DMS153 treated with DMSO at 0.1 percent for 48 hours (cell line): ENCODE data around the gene GPC5.
A peak's percentile ranks its signal among the peaks of the same experiment; 100 is the strongest.

Experiments used
- DNase-seq: peaks from one replicate; lab custom pipeline; 2025; ENCODE audit not compliant: unreplicated experiment; lab: John Stamatoyannopoulos, UW

The GPC5 gene

DNA sequence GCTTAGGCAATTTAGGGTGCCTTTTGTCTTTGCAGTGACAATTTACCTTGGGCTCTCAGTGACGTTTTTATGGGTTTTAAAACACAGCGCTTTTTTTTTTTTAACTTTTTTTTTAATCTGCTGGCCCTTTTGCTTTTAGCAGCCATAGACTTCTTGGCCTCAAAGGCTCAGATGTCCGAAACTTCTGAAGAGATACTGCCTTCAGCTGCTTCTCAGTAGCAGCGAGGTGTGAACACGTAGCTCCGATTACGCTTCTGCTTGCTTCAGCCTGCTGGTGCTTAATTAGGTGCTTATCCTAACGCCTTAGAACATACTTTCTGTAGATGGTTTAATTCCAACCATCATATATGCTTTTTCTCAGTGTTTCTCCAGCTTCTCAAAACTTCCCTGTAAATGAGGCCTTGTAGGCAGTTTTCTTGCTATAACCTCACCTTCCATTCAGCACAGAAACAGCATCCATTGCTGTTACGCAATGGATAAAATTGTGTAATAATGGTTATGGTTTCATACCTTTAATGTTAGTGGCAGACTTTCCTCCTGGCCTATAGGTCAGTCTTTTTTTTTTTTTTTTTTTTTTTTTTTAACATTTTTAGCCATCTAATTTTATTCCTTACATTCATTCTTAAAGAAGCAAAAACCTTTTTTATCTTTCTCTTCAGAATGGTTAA is 723.9 kb downstream of the GPC5 start:
- DNase-seq = no peak

DNA sequence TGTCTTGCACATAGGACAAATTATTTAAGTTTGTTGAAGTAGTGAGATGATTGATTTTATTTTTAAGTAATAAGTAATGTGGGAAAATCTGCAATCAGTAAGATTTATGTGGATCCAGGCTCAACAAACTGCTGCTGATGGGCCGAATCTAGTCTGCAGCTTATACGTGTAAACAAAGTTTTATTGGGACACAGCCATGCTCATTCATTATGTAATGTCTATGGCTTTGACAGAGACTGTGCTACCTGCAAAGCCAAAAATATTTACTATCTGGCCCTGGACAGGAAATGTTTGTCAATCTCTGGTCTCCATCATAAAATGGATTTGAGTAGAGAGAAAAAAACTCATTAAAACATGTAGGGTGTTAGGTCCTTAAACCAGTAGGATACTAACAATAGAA is 728.0 kb downstream of the GPC5 start:
- DNase-seq = no peak

DNA sequence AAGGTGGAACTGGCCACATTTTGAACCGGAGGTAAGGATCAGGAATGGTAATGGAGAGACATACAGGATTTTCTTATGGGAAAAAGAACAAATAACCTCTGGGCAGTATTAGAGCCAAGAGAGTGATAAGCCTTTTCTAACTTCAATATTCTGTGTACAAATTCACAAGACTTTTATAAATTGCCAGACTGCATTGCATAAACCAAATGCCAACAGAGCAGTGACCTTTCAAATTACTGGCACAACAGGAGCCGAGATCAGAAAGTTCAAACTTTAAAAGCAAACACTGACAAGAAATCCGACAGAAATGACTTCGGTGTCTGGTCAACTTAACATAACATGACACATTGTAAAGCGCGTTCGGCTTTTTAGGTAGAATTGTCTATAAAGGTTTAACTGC is 737.1 kb downstream of the GPC5 start:
- DNase-seq = no peak

DNA sequence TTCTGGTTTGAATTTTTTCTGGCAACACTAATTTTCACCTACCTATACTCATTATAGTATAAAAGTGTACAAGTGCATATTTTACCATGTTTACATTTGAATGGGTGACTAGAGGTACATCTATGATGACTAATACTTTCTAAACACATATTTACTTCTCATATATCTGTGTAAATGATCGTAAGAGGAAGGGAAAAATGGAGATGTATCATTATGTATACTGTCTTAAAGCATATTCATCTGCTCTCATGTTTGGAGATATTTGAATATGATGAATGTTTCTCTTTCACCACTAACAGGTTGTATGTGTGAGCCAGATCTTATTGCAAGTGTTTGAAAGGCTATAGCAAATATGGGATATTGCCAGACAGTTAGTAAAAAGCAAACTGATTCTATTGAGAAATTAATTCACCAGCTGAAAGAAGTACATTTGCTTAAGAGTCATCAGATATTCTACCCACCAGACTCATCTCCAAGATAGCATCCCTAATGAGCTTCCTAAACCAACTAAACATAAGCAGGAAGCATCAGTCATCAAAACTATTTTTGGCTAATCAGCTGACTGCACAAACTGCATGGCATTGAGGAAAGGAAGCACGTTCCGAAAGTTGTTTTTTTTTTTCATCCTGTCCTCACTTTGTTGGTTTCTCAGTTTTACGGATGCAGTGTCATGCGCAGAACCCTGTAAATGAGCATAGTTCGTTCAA is 738.2 kb downstream of the GPC5 start:
- DNase-seq = no peak

DNA sequence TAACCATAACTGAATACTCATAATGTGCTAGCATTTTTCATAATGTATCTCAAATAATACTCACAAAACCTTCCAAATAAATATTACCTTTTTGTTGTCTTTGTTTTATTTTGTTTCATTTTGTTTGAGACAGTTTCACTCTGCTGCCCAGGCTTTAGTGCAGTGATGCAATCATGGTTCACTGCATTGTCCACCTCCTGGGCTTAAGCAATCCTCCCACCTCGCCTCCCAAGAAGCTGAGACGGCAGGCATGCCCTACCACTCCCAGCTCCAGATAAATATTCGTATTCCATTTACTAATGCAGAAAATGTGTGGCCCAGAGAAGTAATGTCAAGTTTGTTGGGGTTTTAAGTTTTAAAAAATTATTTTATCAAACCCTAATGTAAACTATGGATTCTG is 739.1 kb downstream of the GPC5 start:
- no peak for DNase-seq

DNA sequence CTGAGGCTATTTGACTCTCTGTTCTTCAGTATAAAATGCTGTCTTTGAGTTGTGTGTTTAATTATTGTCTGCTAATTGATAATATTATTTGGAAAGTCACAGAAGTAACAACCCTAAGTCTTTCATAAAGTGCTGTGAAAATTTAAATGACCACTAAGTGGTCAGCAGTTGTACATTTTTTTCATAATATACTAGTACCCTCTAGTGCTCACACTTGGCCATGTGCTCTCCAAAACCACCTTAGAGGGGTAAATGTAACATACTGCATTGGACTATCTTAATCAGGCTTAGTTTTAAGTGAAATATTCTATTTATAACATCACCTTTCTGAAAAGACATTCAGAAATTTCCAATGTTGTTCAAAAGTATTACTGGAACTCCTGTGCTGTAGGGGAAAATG is 745.3 kb downstream of the GPC5 start:
- peak; percentile 2 for DNase-seq

DNA sequence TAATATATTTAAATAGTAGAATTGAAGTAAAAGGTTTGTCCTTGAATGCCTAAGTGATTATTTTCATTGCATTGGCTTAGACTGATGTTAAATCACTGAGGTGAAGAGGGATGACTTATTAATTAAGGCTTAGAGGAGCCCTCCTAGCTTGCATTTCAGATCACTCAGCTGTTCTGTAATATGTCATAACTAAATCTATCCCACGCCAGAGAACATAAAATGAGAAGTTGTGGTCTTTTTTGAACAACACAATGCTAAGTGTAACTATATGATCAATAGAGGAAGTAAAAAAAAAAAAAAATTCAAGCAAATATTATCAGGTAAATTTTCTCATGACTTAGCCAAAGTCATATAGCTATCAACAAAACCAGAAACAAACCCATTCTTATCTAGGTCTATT is 752.2 kb downstream of the GPC5 start:
- no peak for DNase-seq

DNA sequence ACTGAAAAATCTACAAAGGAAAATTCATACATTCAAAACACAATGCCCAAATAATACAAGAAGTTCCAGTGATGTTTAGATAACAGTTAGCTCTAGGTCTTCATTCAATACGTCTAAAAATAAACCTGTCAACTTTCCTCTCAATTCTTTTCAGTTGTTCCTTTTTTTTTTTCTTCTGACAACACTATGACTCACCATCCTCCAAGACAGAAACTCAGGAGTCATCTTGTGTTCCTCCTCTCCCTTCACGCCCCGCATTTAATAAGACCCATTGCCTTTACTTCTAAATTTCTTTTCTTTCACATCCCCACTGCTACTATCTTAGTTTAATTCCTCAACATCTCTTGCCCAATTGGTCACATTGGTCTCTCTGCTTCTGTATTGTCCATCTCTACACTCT is 759.9 kb downstream of the GPC5 start:
- no peak for DNase-seq

DNA sequence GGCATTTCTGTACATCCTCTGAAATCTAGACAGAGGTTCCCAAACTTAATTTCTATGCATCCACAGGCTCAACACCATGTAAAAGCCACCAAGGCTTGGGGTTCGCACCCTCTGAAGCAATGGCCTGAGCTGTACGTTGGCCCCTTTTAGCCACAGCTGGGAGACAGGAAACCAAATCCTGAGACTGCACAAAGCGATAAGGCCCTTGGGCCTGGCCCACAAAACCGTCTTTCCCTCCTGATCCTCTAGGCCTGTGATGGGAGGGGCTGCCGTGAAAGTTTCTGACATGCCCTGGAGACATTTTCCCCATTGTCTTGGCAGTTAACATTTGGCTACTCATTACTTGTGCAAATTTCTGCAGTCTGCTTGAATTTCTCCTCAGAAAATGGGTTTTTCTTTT is 766.4 kb downstream of the GPC5 start:
- no peak for DNase-seq

DNA sequence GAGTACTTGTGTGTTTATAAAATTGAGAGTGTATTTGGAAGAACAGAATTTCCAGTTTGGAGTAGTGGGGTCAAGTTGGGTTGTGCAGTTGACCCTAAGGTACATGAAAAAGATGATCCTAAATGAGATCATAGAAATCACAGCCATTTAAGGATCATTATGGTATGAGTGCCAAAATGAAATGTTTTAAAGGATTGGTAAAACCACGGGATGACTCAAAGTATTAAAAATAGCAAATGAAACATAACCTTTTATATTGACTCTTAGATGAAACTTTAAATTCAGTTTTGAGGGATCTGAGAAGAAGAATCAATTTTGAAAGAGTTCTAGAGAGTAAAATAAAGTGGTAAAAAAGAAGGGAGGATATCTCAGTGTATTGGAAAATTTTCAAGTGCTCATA is 773.8 kb downstream of the GPC5 start:
- no peak for DNase-seq

DNA sequence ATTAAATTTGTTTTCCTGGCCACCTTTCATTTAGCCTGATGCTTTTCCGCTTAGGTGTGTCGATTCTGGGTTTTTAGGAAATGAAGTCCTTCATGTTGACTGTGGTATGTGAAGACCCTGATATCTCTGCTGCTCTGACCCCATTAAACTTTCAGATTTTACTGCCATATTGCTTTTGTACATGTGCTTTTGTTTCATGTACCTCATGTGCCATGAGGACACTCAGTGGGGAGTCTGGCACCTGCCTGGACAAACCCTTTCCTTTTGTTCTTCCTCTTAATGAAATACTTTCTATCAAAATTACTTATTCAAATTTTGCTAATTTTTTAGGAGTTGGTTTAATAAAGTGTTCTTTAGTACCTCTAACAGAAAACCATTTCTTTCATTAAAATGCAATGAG is 774.8 kb downstream of the GPC5 start:
- no peak for DNase-seq

DNA sequence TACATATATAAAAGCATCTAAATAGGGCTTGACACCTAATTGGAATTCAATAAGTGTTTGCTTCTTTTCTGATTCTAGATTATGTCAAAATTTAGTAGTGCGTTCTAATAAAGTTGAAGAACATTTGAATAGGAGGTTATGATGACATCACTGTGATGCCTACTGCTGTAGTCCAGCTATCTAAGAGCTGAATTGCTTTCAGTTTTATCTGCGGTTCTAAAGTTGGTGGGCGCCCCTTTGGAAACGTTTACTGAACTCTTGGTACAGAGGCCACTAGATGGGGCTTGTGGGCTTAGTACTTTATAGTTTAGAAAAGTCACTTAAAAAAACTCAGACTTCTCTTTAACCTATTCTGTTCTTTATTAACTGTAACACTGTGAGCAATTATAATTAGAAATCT is 776.9 kb downstream of the GPC5 start:
- peak; percentile 18 for DNase-seq

DNA sequence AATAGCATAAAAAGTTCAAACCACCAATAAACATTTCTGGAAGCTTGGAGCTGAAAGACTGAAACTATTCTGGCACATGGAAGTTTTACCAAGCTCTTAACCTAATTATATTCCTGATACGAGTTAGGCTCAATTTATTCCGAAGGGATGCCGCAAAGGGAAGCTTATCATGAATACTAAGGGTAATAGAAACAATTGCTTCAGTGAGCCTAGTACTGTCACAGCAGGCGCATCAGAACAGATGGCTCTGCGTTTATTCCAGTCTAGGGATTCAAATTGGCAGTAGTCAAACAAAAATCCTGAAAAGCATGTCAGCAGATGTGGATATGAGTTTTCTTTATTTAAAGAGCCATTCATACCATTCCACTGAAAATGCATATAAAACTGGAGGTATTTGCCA is 779.5 kb downstream of the GPC5 start:
- DNase-seq = no peak

DNA sequence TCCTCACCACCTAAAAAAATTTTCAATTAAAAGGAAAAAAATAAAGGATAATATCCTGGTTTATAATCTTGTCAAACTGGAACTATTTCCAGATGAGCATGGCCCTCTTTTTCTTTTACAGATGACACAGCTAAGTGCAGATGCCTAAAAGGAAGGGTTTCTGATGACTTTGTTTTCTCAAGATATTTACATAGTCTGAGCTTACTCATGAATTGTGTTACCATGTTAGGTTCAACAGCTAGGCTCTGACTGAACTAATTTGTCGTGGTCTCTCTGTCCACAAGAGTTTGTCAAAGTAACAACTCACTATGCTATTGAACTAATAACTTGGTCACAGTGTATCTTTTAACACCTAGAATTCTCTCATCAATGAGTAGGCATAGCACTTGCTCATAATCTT is 780.8 kb downstream of the GPC5 start:
- no peak for DNase-seq

DNA sequence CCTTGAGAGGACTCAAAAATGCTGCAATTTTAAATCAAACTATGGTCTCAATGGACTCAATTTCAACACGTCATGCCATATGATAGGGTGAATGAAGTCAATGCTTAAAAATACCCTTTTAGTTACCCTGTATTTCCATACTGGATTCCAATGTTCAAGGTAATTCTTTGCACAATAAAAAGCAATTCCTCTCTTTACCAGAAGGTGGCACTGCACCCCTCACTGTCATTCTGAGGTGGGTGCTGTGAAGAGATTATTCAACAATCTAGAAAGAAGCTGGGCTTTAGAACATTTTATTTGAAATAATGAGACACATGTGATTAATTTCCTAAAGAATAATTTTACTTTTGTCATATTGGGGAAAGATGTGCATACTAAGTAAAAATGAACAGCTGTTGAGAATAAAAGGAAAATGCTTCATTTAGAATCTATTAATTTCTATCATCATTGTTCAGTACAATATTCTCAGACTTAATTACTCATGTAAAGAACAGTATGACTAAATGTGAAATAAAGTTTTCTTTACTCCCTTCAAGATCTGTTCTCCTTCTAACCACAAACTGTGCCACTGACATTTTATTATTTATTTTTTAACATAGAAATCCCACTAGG is 789.1 kb downstream of the GPC5 start:
- no peak for DNase-seq

DNA sequence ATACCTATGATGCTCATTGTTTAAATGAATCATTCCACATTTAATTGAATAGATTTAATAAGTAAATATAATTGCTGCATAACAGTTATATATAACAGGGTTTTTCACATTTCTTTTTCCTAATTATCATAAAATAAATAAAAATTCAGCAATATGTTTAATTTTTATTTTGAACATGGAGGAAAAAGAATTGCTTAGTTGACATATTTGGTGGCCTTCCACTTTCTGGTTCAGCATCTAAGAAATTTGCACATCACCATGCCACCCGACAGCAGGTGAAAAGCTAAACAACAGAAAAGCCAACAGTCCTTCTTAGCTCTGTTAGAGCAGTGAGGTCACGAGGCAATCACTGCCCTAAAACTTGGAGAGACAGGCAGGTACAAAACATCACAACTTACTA is 790.2 kb downstream of the GPC5 start:
- DNase-seq = no peak

DNA sequence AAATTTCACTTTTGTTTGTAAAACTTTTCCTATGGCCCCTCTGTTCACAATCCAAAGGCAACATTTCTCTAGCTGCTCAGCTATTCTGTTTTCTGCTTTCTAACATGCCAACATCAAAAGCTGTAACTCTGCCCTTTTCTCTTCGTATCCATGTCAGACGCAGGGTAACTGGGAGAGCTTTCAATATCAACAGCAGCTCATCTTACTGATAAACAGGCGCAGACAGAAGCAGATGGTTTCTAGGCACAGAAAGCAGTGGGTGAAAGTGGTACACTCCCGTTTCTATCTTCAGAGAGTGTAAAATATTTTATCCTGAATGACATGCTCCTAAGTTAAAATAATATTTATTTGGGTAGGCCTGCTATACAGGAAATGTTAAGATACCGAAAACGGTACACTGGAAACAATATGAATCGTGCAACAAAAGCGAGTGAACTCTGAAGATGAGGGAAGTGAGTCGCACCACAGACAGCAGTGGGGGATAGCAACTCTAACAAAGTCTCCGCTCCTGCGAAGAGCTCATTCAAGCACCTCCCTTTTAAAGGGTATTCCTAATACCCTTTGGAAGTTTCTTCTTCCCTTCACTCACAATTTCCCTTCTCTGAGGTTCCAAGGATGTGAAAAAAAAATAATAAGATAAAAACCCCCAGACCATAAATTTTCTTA is 798.3 kb downstream of the GPC5 start:
- peak; percentile 60 for DNase-seq

DNA sequence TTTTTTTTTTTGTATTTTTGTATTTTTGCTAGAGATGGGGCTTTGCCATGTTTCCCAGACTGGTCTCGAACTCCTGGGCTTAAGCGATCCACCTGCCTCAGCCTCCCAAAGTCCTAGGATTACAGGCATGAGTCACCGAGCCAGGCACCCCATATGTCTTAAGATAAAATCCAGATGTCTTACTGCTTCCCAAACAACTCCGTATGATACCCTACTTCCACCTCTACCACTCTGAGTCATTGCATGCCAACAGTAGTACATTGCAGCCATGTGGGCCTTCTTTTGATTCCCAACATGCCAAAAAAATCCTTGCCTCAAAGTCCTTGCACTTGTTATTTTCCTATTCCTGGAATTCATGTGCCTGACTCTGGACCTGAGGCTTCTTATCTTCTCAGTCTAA is 799.2 kb downstream of the GPC5 start:
- no peak for DNase-seq

DNA sequence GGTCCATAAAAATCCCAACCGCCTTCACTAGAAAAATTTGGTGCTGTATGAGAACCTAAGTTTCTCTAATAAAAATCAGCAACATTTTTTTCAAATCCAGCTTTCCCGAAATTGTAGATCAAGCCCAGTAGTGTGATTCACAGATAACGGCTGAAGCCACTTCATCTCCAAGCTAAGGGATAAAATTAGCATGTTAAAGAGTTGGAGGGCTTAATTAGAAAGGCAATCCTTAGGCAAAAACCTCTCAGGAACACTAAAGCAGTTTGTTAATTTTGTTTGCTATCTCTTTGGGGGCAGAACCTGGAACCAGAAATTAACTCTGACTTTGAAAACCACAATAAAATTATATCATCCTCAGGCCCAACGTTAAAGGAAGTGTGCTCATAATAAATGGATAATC is 820.2 kb downstream of the GPC5 start:
- no peak for DNase-seq

DNA sequence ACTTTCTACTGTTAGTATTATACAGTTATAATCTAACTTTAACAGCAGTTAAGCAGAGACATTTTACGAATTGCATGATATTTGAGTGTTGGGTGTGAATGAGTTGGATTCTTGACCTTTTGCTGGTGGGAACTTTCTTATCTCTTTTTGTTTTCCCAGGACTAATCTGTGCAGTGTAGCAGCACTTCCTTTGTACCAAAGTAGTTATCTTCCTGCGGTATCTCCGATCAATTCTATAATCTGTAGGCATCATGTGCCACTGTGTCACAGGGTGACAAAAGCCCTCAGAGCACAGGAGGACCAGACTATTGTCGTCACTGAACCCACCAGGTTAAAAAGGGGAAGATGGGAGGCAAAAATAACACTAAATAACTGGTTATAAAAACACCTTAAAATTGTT is 823.5 kb downstream of the GPC5 start:
- no peak for DNase-seq

DNA sequence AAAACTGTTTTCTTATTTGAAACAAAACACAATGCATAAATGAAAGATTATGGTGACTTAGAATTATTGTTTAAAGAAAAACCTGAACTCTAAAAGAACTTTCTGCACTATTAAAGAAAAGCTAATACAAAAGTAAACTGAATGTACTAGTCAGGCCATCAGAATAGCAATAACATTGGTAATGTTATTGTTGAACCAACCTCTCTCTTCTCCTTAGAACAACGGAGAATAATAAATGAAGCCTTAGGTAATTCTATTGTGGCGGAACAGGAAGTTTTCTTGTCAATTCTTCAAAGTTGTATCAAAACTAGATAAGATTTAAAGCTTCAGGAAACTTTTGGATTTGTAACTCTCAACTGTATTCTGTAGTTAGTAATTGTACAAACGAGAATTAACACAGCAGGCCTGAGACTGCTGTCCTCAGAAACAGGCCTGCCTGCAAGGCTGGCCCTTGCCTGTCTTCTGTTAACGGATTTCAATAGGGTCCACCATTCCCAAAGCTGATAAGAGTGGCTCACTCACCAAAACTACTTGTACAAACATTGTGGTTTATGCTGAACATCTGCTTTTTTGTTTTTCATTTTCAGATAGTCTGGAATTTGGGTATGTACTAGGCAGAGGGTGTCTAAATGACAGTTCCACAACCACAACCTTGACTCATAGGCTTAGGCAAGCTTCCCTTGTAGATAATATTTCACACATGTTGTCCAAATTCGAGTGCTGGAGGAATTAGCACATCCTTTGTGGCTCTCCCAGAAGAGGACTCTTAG is 825.8 kb downstream of the GPC5 start:
- no peak for DNase-seq
